Right cardiac atrium (tissue), 5 donors: ENCODE data around the gene RIPK4. TPM values are rescaled to one million over a fixed set of nuclear protein-coding genes. Genes with fewer than 3 reads are reported as not detected.
"Not testable (repeated sequence)": the region's sequence is repeated elsewhere in the genome, so short reads cannot be mapped to it uniquely, and the experiment has no call there.

Experiments
- ATAC-seq, 2 donors: fragments of 200-7000 bp; cut with Tn5 transposase; one replicate each; pipeline versions ENCODE4 v1.8.0 to v1.9.1; 2020; ENCODE audit warnings: moderate library complexity in 2 of 2, mild to moderate bottlenecking in 1 of 2
- DNase-seq, 3 donors: peaks; one replicate each; pipeline ENCODE4 v3.0.0-alpha.2; 2020
- H3K27ac ChIP-seq: one replicate; pipeline ENCODE4 v1.5.1; 2013; ENCODE audit warnings: mild to moderate bottlenecking, low read length, control low read depth, moderate library complexity
- H3K27me3 ChIP-seq: one replicate; pipeline ENCODE4 v1.6.1; 2013; ENCODE audit not compliant: control insufficient read depth, insufficient read depth
- H3K4me1 ChIP-seq: one replicate; pipeline ENCODE4 v1.6.1; 2013; ENCODE audit warnings: low read length; ENCODE audit not compliant: control insufficient read depth, insufficient read depth
- H3K4me3 ChIP-seq: one replicate; pipeline ENCODE4 v1.5.1; 2013; ENCODE audit warnings: low read length, control low read depth
- H3K9me3 ChIP-seq: one replicate; pipeline ENCODE4 v1.6.1; 2013; ENCODE audit warnings: low read length; ENCODE audit not compliant: control insufficient read depth
- WGBS: extraction: QIAGEN DNeasy Blood & Tissue Kit; methylation state at CpG from one replicate; pipeline ENCODE4 v1.1.7; 2013; 5-methylcytosine and 5-hydroxymethylcytosine counted together
- intact Hi-C, 4 donors: fragments of 100-400 bp; cut with DNase I; formaldehyde crosslinking; loops; one replicate each; pipeline versions ENCODE4 v1.11.0 to v1.14.0; 2022 to 2023
- polyA plus RNA-seq: library from polyadenylated mRNA; stranded (reverse); fragments of 200-250 nt; gene quantifications from one replicate; pipeline ENCODE4 v1.2.3, GENCODE V29; 2013
- total RNA-seq, 4 donors: library from RNA; stranded (reverse); fragmentation: NEBNext Ultra II Directional; extraction: Animal tissue kit (Norgen Biotek cat#: 25700); gene quantifications; one replicate each; pipeline ENCODE4 v1.2.1, GENCODE V29; 2021
- donor health status: healthy with polysubstance abuse.
- donor health status: DM: no; HTN: yes; CAD: no.
- donor health status: DM: no; HTN: no; CAD: no.
- donor health status: DM: no; HTN: yes; CAD: no; lungs with severe emphysema.
- donor health status: DM: yes; HTN: yes; CAD: no.

The RIPK4 gene
- total and polyA plus RNA-seq, 5 donors: 0.70 to 1.2 (median 0.91) TPM

DNA sequence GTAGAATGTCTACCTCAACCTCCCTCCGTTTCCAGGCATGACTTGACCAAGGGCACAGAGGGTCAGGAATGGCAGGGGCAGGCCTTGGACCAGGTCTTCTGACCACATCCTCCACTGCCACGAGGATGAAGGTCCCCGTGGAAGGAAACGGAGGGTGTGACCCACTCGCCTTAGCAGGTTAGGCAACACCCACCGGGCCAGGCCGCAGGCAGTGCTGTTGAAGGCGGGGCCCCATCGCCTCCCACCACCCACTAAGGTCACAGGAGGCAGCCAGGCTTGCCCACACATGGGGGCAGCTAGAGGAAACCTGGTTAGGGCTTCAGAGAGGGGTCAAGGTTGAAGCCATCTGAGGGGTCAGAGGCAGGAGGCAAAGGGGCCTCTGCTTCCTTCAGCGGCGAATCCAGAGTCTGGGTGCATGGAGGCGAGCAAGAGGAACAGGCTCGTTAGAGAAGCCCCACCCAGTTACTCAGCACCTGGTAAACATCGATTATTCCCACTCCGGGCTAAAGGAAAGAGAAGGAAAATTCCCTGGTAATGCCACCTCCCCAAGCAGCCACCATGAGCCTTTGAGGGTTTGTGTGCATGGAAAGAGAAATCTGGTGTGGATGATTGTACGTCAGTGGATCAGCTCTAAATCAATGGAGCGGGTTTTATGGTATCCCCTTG is 37.0 kb downstream of the RIPK4 start:
- ATAC-seq: no peak
- 85% methylated on average over 17 of the region's 17 CpGs for WGBS
- no peaks in the 10 kb centered on the region for H3K27me3 ChIP-seq

GRCh38 chr21:41727784-41728763 is 38.8 kb downstream of the RIPK4 start:
- no peak for DNase-seq
- Histone ChIP-seq H3K27me3 (no peaks in the 10 kb centered on the region), H3K4me3 (no peak overlapping the region), H3K27ac (no peak overlapping the region), H3K4me1 (no peaks in the 10 kb centered on the region), H3K9me3 (peaks cover 2% of the 10 kb centered on the region)
- intact Hi-C loops: no loop called here
- peak in 1 of 2 donors; percentile 9 for ATAC-seq
- WGBS: 69% methylated on average over 31 of the region's 31 CpGs

More for the DNA sequence above, 37.0 kb downstream of the RIPK4 start:
- intact Hi-C loops: no loop called here
- Histone ChIP-seq H3K27ac (no peak overlapping the region), H3K9me3 (peaks cover 2% of the 10 kb centered on the region), H3K4me1 (no peaks in the 10 kb centered on the region), H3K4me3 (no peak overlapping the region)
- no peak for DNase-seq

GRCh38 chr21:41726970-41727783 is 39.7 kb downstream of the RIPK4 start:
- peak; percentile 88 to 93 for ATAC-seq
- Histone ChIP-seq H3K4me3 (no peak overlapping the region), H3K27me3 (no peaks in the 10 kb centered on the region), H3K9me3 (no peaks in the 10 kb centered on the region), H3K27ac (no peak overlapping the region), H3K4me1 (no peaks in the 10 kb centered on the region)
- 40% methylated on average over 24 of the region's 24 CpGs for WGBS
- intact Hi-C loops: no loop called here
- peak; percentile 85 to 91 (median 91) for DNase-seq

GRCh38 chr21:41726630-41726969 is 40.3 kb downstream of the RIPK4 start:
- H3K4me1 ChIP-seq: no peaks in the 10 kb centered on the region
- WGBS: 68% methylated on average over 9 of the region's 9 CpGs
- H3K27me3 ChIP-seq: no peaks in the 10 kb centered on the region
- H3K4me3 ChIP-seq: no peak overlapping the region
- no peak for ATAC-seq
- no peaks in the 10 kb centered on the region for H3K9me3 ChIP-seq
- intact Hi-C loops: no loop called here
- no peak overlapping the region for H3K27ac ChIP-seq
- no peak for DNase-seq

GRCh38 chr21:41726058-41726558 is 40.7 kb downstream of the RIPK4 start:
- ATAC-seq (peak in 1 of 2 donors; percentile 9), DNase-seq (no peak)
- Histone ChIP-seq H3K27me3 (no peaks in the 10 kb centered on the region), H3K4me3 (no peak overlapping the region), H3K27ac (no peak overlapping the region), H3K9me3 (no peaks in the 10 kb centered on the region), H3K4me1 (no peaks in the 10 kb centered on the region)
- intact Hi-C loops: no loop called here
- WGBS: 61% methylated on average over 19 of the region's 19 CpGs

- DNase-seq: no peak
- intact Hi-C loops: no loop called here
- no peak overlapping the region for H3K27ac ChIP-seq
- 46% methylated on average over 33 of the region's 33 CpGs for WGBS
- no peaks in the 10 kb centered on the region for H3K9me3 ChIP-seq
- no peak overlapping the region for H3K4me3 ChIP-seq
- no peaks in the 10 kb centered on the region for H3K4me1 ChIP-seq
- no peak for ATAC-seq
- H3K27me3 ChIP-seq: no peaks in the 10 kb centered on the region
Observed at GRCh38 chr21:41725421-41726031, 41.3 kb downstream of the RIPK4 start.

- H3K4me1 ChIP-seq, intact Hi-C loops, H3K4me3 ChIP-seq, H3K9me3 ChIP-seq, H3K27me3 ChIP-seq, DNase-seq, H3K27ac ChIP-seq, ATAC-seq: not testable (repeated sequence)
- 77% methylated on average over 9 of the region's 9 CpGs for WGBS
Observed at GRCh38 chr21:41723835-41724234, 43.0 kb downstream of the RIPK4 start.

DNA sequence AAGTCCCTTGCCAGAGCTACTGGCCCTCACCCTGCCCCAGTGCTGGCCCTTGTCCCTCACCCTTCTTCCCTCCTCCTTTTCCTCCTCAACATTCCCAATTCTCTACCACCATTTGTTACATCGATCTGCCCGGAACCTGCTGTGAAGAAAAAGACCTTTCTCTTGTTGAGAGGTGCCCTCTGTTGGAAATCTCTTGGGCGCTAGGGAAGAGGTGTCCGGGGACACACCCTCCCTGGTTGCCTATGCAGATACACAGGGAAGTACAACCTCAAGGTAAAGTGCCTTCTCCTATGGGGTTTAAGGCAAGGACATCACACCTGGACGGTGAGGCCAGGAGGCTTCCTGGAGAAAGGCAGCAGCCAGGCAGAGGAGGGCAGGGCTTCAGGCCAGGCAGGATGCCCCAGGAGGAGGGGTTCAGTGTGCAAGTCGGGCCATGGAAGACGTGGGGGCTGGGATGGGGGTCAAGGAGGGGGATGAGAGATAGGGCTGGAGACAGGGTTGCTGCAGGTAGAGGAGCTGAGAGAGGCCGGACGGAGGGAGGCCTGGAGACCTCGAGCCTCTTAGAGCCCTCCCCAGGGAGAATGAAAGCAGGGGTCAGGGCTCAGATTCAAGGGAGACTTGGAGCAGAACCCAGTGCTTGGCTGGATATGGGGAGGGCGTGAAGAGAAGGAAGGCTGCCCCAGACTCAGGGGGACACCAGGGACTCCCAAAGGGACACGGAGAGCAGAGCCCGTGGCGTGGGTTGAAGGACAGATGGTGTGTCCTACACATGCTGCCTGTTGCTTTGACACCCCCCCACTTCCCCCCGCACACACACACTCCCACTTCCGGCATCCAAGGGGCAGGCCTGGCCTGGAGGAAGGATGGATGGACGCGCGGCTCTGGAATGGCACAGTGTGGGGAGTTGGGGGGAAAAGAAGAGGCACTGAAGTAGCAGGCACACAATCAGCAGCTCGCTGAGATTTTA is 44.5 kb downstream of the RIPK4 start:
- Histone ChIP-seq H3K4me3 (no peak overlapping the region), H3K4me1 (no peaks in the 10 kb centered on the region), H3K27me3 (no peaks in the 10 kb centered on the region), H3K27ac (no peak overlapping the region), H3K9me3 (no peaks in the 10 kb centered on the region)
- ATAC-seq: no peak
- no peak for DNase-seq
- 77% methylated on average over 20 of the region's 20 CpGs for whole genome bisulfite sequencing
- intact Hi-C loops: no loop called here

GRCh38 chr21:41720250-41720649 is 46.6 kb downstream of the RIPK4 start:
- H3K27me3 ChIP-seq: no peaks in the 10 kb centered on the region
- WGBS: 83% methylated on average over 2 of the region's 2 CpGs
- ATAC-seq: no peak
- DNase-seq: no peak
- H3K4me3 ChIP-seq: no peak overlapping the region
- H3K9me3 ChIP-seq: no peaks in the 10 kb centered on the region
- H3K4me1 ChIP-seq: no peaks in the 10 kb centered on the region
- no peak overlapping the region for H3K27ac ChIP-seq
- intact Hi-C loops: no loop called here

DNA sequence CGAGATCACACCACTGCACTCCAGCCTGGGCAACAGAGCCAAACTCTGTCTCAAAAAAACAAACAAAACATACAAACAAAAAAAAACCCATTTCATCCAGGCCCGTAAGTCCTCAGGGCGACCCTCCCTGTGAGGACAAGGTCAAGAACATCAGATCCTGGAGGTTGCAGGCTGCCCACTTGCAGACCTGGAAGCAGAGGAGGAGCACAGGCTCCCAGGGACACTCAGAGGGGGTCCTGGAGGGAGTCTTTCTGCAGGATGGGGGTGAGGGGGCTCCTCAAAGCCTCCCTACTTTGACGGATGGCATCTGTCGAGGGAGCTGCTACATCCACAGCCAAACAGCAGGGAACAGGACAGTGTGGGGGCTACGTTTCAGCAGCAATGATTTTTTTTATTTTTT is 47.2 kb downstream of the RIPK4 start:
- DNase-seq (no peak), ATAC-seq (no peak)
- H3K27ac ChIP-seq: no peak overlapping the region
- no peaks in the 10 kb centered on the region for H3K4me1 ChIP-seq
- intact Hi-C loops: no loop called here
- no peak overlapping the region for H3K4me3 ChIP-seq
- no peaks in the 10 kb centered on the region for H3K9me3 ChIP-seq
- 84% methylated on average over 6 of the region's 6 CpGs for WGBS
- no peaks in the 10 kb centered on the region for H3K27me3 ChIP-seq
